GM18873 (cell line): Measurements from ENCODE around the gene CELF2.

Experiments
- ATAC-seq: cut with Tn5 transposase; IDR thresholded peaks from one replicate; pipeline ENCODE4 v1.9.1; 2021; ENCODE audit warnings: mild to moderate bottlenecking, moderate library complexity, moderate number of reproducible peaks; ENCODE audit not compliant: unreplicated experiment, low FRiP score

CELF2 gene

GRCh38 chr10:11305825-11306593 is 288.3 kb downstream of the CELF2 start:
- no peak for ATAC-seq

DNA sequence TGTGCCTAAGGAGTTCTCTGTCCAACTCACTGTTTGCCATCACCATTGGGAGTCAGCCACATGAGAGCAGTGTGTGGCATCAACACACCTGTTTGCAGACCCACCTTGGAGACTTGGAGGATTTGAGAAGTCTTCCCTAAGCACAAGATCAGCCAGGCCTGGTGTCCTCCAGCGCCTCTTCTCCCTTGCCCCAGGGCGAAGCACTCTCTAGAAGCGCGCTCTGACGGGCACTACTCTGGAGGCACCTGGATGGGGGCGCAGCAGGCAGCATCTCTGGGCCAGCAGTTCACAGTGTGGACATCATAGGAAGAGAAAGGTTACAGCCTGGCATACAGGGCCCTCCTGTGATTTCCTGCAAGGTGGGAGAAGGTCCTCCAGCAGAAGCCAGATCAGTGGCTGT is 289.3 kb downstream of the CELF2 start:
- ATAC-seq: no peak

GRCh38 chr10:11307937-11308336 is 290.3 kb downstream of the CELF2 start:
- ATAC-seq: no peak

DNA sequence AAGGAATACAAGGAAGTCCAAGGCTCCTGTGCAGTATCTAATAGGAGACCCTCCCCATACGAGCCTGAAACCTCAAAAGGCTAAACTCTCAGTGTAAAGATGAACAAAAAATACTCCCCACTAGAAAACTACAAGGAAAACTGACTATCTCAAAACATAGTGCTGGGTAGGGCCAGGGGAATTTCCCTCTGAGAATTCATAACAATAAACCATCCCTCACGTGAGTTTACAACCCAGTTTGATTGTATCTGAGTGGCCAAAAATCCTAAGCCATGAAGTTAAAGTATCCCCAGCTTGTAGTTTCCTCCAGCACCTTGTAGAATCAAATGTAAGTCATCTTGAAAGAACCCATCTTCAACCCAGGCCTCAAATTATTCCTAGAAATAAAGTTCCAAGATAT is 293.4 kb downstream of the CELF2 start:
- no peak for ATAC-seq

DNA sequence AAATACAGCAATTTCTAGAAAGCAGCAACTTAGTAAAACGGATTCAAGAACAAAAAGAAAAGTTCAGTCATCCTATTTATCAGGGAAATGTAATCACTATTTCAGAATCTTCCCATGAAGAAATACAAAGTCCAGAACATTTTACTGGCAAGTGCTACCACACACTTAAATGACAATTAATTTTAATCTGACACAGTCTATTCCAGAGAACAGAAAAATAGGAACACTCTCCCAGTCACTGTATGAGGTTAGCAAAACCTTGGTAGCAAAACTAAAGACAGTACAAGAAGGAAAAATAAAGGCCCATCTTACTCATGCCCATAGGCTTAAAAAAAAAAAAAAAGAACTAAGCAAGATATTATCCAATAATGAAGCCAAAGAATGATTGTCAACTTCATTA is 295.8 kb downstream of the CELF2 start:
- ATAC-seq: no peak

DNA sequence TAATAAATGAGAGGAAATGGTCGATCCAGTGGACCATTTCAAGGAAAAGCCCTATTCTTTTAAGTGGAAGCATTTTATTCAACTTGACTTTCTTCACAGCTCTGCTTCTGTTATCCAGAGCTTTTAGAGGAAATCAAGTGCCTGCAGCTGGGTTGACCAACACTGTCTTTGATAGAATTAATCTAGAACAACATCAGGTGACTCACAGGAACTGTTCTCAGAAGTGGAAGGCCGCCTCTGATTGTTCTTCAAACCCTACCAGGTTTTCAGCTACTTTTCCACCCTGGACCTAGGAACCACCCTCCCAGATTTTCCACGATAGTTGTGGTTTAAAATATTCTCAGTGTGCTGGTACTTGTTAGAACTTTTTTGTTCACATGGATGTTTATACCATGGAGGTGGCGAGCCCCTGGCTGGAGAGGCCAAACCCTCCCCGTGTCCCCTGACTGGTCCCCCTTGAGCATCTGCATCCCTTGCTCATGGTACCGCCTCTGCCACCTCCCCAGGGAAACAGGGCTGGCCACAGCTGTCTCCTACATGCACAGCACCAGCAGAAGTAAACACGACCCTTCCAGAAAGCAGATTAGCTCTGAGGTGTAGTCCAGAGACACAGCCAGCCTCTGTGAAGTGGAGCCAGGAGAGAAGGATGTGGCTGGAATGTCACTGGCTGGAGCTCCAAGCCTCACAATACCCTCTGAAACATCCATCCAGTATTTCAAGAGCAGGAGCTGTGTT is 300.4 kb downstream of the CELF2 start:
- no peak for ATAC-seq

GRCh38 chr10:11318826-11319598 is 301.3 kb downstream of the CELF2 start:
- no peak for ATAC-seq

GRCh38 chr10:11319990-11320602 is 302.4 kb downstream of the CELF2 start:
- no peak for ATAC-seq

DNA sequence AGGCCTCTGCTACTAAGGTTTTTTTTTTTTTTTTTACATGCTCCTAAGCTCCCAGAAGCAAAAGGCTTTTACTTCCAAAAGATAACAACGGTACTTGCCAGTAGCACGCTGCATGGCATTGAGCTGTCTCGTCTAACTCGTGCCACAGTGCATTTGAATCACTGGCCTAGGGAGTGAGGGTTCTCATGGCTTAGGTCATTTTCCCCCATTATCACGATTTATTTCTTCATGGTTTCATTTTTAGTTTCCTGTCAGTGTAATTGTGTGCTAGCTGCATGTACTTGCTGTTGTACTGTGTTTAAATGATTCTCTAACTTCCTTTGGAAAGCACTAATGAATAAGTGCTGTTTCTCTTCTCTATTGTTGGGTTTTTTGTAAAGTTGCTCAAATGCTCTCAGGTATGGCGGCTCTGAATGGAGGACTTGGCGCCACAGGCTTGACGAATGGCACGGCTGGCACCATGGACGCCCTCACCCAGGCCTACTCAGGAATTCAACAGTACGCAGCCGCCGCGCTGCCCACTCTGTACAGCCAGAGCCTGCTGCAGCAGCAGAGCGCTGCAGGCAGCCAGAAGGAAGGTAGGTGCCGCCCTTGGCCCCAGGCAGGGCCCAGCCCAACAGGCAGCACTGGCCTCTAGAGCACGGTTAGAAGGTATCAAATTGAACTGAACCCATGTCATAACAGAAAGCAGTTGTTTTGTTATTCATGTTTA is 303.3 kb downstream of the CELF2 start:
- no peak for ATAC-seq

- peak; percentile 57 for ATAC-seq
Measured at GRCh38 chr10:11322698-11323097, 305.0 kb downstream of the CELF2 start.

DNA sequence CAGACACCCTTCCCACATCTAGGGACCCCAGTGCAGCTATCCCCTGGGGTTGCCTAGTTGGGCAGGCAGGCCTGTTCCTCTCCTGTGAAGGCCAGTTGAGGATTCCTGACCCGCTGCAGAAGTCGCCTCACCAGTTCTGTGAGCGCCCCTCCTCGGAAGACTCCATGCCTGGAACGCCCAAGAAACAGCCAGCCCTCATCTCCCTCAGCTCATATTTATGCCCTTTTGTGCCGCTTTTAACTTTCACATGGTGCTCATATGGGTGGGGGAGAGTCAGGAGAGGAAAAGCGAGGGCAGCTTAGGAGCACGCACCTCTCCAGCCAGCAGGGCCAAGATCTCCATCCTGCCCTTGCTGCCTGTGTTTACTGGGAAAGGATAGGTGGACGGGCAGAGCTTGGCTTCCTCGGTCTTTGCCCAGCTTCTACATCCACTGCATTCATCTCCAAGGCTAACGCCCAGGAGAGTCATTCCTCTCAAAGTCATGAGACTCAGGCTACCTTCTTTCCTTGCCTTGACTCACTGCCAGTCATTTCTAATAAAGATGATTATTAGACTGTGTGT is 307.2 kb downstream of the CELF2 start:
- ATAC-seq: no peak

DNA sequence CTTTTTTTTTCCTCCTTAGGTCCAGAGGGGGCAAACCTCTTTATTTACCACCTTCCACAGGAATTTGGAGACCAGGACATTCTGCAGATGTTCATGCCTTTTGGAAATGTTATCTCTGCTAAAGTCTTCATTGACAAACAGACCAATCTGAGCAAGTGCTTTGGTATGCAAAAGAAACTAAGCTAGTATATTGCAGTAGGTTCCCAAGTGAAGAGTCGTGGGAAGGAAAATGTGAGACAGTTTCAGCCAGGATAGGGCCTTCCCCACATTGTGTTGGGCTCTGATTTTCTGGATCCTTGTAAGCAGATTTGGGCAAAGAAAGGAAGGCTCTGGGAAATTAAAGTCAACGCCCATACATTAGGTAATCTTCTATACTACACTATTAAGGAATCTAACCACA is 308.1 kb downstream of the CELF2 start:
- ATAC-seq: no peak

- ATAC-seq: no peak
Measured at GRCh38 chr10:11326241-11326640, 308.6 kb downstream of the CELF2 start.

DNA sequence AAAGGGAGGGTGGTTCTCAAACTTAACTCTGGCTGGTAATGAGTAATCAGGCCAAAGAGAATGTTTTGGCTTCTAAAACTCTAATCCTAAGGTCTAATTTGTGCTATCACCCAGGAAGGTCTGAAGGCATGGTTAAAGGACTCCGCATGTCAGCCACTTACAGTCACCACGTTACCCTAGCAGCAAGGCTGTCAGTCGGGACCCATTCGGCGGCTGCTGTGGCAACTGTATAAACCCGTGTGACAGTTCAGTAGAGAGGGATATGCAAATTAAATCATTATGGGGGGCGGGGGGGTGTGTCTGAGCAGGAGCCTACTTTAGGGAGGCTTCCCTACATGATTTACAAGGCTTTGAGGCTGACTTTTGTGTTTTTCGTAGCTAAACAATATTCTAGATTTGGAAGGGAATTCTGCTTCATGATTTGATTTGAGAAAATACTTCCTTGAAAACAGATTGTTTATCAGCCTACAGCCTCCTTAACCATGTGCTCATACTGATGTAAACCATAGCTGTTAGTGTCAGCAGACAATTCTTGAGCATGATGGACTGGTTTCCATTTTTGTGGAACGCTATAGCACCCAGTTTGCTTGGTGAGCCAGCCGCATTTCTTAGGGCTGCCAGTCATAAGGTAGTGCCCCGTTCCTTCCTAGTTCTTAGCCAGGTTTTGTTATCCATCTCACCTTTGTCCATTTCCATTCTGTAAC is 309.4 kb downstream of the CELF2 start:
- ATAC-seq: no peak

- ATAC-seq: no peak
Measured at GRCh38 chr10:11328264-11329061, 310.8 kb downstream of the CELF2 start.

DNA sequence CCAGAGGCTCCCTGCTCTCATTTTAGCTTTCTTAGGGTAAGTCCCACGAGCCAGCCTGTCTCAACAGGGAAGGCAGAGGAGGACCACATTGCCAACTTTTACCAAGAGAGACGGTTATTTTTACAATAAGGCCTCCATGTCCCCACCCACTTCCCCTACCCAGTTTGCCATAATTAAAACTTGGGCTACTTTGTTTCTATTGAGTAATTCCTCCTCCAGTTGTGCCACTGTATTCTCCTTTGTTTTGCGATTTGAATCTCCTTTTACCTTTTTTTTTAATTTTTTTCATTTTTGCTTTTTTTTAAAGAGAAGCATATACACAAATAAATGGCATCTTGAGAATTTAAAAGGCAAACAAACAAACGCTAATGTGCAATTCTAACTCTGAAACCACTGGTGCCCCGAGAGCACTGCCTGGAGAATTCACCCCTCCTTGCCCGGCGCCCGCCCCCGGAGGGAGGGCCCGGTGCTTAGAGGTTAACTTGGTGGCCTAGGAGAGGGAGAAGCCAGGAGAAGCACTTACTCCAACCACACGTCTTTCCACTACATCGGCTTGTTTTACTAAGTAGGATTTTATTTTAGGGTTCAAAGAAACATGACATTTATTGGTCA is 311.5 kb downstream of the CELF2 start:
- no peak for ATAC-seq

GRCh38 chr10:11330383-11331045 is 312.8 kb downstream of the CELF2 start:
- ATAC-seq: no peak
